Lower leg skin (tissue), 3 donors: ENCODE measurements around the gene STRC.
"Not testable (repeated sequence)": the region's sequence is repeated elsewhere in the genome, so short reads cannot be mapped to it uniquely, and the experiment has no call there.

ENCODE experiments used
- POLR2A ChIP-seq, 2 donors: fragments of 450-650 bp; IDR thresholded peaks; one replicate each; pipeline ENCODE4 v1.6.1; 2016 to 2017; ENCODE audit warnings: antibody characterized with exemption in 2 of 2, mild to moderate bottlenecking in 1 of 2, moderate library complexity in 1 of 2
- TF ChIP-seq, protein P1 (sequence below), 3 donors: fragments of 450-650 bp; IDR thresholded peaks; one replicate each; pipeline ENCODE4 v1.5.1; 2016; ENCODE audit warnings: antibody characterized with exemption in 3 of 3, mild to moderate bottlenecking in 3 of 3, moderate library complexity in 2 of 3

DNA sequence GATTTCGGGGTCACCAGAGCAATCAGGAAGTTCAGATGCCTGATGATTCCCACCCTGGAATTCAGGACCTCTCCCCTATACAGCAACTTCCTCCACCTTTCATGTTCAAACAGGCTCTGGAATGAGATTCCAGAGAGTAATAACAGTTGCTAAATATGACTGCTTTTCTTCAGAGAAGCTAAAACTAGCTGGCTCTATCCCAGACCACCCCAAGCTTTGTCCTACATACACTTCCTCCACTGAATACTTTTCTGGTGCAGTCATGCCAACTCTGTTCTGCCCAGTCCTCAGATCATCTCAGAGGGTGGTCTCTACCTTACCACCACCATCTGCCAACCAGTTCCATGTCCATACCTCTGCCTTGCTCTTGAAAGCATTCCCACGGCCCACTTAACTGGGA lies 52.0 kb downstream of the STRC start:
- TF ChIP-seq, protein P1, sequence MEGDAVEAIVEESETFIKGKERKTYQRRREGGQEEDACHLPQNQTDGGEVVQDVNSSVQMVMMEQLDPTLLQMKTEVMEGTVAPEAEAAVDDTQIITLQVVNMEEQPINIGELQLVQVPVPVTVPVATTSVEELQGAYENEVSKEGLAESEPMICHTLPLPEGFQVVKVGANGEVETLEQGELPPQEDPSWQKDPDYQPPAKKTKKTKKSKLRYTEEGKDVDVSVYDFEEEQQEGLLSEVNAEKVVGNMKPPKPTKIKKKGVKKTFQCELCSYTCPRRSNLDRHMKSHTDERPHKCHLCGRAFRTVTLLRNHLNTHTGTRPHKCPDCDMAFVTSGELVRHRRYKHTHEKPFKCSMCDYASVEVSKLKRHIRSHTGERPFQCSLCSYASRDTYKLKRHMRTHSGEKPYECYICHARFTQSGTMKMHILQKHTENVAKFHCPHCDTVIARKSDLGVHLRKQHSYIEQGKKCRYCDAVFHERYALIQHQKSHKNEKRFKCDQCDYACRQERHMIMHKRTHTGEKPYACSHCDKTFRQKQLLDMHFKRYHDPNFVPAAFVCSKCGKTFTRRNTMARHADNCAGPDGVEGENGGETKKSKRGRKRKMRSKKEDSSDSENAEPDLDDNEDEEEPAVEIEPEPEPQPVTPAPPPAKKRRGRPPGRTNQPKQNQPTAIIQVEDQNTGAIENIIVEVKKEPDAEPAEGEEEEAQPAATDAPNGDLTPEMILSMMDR (IDR thresholded peaks at IDR 0.05), result not testable (repeated sequence)
- TF ChIP-seq POLR2A (IDR thresholded peaks at IDR 0.05), result not testable (repeated sequence)
